ENCODE measurements around the gene GNG2.

The GNG2 gene

GRCh38 chr14:51860164-51860824 lies at the start of gene GNG2:
GNG2 (plus strand) TSS chr14:51860612; CDS start chr14:51950679, 90,067 bp downstream.
- DNase-seq, result peak; percentile 84

DNA sequence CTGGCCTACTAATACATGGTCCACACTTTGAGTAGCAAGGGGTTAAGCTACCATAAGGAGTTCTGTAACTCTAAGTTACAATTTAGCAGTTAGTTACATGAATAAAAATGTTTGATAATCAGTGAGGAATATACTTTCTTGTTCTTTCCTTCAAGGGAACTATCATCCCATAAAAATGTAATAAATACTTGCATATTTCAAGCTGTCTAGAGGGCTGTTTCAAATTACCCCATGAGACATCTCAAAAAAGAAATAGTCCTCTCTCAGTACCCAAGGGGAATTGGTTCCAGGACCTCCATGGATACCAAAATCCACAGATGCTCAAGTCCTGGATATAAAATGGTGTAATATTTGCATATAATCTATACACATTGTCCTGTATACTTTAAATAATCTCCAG lies 48.7 kb upstream of the GNG2 start:
- no peak for DNase-seq

DNA sequence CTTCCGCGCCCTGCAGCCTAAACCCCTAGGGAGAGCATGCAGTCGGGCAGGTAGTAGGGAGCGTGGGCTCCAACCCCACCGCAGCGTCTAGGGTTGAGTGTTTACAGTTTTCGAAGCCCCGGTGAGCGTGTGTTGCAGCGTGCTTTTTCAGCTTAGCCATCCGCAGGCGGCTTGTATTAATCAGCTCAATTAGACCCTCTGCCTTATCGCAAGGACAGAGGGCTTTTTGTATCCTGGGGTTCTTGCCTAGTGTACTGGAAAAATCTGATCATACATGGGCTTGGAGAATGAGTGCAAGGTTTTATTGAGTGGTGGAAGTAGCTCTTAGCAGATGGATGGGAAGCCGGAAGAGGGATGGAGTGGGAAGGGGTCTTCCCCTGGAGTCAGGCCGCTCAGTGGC lies 44.4 kb upstream of the GNG2 start:
- no peak for DNase-seq

- DNase-seq, result no peak
Measured at GRCh38 chr14:51817326-51817725, 43.1 kb upstream of the GNG2 start.

- DNase-seq, result no peak
Measured at GRCh38 chr14:51818748-51819380, 41.5 kb upstream of the GNG2 start.

- DNase-seq, result no peak
Measured at GRCh38 chr14:51821822-51822221, 38.6 kb upstream of the GNG2 start.

DNA sequence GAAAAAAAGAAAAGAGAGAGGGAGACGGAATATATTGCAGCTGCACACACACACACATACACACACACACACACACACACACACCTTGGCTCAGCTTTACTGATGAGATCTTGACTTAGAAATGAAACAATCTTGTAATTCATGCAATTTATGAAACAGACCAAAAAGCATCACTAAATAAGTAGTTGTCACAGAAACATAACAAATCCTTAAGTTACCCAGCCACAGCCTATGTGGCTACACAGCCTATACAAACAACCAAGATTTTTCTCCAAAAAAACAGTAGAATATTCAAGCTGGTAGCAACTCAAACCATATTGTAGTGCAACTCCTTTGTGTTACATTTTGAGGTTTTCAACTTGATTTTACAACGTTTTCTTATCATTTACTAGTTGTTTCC lies 37.9 kb upstream of the GNG2 start:
- DNase-seq, result no peak

DNA sequence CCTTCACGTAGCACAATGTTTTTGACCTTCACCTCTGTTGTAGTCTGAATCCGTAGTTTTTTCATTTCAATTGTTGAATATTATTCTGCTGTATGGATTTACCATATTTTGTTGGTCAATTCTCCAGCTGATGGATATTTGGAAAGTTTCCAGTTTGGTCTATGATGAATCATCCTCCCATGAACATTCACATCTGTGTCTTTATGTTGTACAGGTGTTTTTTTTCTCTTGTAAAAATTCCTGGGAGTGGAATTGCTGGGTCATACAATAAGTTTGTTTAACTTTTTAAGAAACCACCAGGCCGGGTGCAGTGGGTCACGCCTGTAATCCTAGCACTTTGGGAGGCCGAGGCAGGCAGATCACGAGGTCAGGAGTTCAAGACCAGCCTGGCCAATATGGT lies 36.7 kb upstream of the GNG2 start:
- DNase-seq, result no peak

DNA sequence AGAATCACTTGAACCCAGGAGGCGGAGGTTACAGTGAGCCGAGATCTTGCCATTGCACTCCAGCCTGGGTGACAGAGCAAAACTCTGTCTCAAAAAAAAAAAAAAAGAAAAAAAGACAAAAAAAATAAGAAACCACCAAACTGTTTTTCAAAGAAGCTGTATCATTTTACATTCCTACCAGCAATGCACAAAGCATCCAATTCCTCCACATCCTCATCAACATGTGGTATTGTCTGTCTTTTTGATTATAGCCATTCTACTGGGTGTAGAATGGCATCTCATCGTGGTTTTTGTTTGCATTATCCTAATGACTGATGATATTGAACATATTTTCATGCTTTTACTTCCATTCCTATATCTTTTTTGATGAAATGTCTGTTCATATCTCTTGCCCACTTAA lies 36.2 kb upstream of the GNG2 start:
- no peak for DNase-seq

- no peak for DNase-seq
Measured at GRCh38 chr14:51825926-51826325, 34.5 kb upstream of the GNG2 start.

- DNase-seq, result peak; percentile 84
Measured at GRCh38 chr14:51828017-51828797, 32.2 kb upstream of the GNG2 start.

DNA sequence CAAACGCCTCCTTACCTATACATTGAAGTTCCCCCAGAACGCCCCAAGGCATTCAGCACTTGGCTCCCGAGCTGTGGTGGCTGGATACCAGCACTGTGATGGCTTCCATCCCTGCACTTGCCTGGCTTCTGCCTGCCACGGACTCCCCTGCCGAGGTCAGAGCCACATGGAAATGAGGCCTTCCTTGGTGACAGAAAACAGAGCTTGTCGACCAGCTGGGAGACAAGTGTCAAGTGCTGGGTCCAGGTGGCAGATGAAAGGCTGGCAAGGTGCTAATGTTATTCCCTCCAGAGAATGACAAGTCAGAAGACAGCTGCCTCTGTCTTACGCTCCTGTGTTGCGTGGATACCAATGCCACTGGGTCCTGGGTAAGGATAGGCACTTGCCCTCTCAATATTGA lies 26.2 kb upstream of the GNG2 start:
- DNase-seq, result no peak

DNA sequence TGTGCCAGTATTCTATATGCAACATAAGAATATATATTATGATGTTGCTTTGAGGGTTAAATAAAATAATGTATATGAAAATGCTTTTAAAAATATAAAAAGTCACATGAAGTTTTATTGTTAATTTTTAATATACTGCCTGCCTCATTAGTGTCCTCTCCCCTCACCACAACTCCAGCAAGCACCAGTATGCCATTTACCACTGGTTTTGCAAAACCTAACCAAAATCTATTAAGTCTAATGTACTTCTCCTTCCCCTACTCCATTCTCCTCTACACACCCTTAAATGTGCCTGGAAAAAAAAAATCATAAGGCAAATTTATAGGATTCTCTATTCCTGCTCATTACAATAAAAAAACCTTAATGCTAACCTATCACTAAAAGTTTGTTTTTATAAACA lies 24.0 kb upstream of the GNG2 start:
- no peak for DNase-seq

DNA sequence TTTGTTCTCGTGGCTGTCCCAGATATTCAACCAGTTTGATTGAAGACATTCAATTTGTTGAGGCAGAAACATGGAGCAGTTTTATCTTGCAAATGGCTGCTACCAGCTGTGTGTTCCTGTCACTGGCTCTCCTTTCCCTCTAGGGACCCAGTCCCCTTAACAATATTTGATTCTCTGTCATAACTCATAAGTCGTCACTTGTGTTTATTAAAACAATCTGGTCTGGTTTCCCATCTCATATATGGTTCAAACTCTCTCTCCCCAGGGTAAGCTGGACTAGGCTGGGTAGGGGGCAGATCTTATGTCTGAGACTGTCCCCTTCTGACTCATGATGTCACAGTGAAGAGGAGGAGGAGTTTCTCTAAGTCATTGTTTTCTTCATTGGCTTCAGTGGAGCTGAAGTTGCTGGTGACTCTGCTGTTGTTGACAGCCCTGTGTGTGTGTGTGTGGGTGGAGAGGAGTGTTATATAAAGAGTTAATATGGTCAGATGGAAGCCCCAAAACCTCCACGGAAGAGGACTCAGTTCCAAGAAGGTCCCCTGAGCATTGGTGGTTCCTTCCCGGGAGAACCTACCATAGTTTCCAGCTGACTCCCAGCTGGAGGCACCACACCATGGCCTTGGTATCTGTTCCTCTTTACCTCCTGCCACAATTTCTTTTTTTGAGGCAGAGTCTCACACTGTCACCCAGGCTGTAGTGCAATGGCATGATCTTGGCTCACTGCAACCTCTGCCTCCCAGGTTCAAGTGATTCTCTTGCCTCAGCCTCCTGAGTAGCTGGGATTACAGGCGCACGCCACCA lies 16.1 kb upstream of the GNG2 start:
- no peak for DNase-seq

DNA sequence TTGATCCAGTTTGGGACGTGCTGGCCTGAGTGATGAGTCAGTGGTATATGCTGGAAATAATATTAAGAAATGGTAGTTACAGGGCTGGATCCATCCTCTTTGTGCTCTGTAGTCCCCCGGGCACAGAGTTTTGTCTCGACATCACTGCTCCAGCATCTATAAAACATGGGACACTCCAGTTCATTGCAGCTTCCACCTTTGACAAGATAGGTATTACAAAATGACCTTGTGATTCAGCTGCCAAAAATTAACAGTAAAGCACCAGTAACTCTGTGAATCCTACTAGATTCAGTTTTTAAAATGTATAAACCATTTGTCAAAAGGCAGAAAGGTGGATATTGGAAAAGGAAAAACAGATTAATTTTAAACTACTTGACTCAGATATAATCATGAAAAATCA lies 14.6 kb upstream of the GNG2 start:
- DNase-seq, result no peak

GRCh38 chr14:51846631-51847488 lies 13.6 kb upstream of the GNG2 start:
- peak; percentile 89 for DNase-seq

- no peak for DNase-seq
Measured at GRCh38 chr14:51847489-51847796, 13.0 kb upstream of the GNG2 start.

DNA sequence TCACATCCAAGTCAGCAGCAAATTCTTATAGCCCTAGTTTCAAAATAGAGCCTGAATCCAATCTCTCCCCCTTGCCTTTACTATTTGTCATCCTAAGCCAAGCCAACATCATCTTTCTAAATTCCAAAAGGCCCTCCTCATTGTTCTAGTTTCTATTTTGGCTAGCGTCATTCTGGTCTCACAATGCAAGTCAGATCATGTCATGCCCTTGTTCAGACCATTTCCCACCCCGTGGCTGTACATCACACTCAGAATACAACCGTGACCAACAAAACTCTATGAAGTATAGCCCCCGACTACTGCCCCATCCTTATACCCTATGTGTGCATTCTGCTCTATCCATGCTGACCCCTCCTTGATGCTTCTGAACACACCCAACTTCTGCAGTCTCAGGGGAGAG lies 12.3 kb upstream of the GNG2 start:
- DNase-seq, result no peak

GRCh38 chr14:51849097-51849496 lies 11.3 kb upstream of the GNG2 start:
- peak; percentile 70 for DNase-seq

DNA sequence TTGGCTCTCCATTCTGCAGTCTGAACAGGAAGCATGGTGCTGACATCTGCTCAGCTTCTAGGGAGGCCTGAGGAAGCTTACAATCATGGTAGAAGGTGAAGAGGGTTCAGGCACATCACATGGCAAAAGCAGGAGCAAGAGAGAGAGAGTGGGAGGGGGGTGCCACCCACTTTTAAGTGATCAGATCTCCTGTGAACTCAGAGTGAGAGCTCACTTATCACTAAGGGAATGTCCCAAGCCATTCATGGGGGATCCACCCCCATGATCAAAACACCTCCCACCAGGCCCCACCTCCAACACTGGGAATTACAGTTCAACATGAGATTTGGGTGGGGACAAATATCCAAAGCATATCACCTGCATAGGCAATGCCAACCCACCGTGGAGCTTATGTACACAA lies 9.8 kb upstream of the GNG2 start:
- DNase-seq, result no peak

GRCh38 chr14:51852541-51852940 lies 7.9 kb upstream of the GNG2 start:
- no peak for DNase-seq

DNA sequence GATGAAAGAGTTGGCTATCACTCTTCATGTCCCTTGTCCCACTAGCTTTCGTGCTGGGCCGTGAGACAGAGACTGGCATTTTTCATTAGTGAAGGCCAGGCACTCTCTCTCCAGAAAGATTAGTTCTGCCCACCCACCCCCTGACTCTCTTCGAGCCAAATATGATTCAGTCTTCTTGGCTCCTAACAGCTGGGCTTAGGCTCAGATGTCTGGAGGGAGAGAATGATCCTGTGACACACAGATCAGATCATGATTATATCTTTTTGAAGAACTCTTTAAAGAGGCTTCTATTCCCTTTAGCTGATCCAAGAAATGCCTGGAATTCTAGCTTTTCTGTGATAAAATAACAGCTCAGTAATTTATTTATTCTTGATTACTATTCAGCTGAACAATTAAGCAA lies 5.2 kb upstream of the GNG2 start:
- no peak for DNase-seq

Measured in activated CD4-positive, alpha-beta T cell treated with anti-CD3 and anti-CD28 coated beads for 48 hours (primary cell).